Smooth muscle cell (in vitro differentiated cells): ENCODE measurements around the gene WDR90. TPM values are rescaled to one million over a fixed set of nuclear protein-coding genes. Genes with fewer than 3 reads are reported as not detected.
"Not testable (repeated sequence)": the region's sequence is repeated elsewhere in the genome, so short reads cannot be mapped to it uniquely, and the experiment has no call there.

ENCODE experiments used
- DNase-seq: peaks from one replicate; lab custom pipeline; 2025; ENCODE audit not compliant: unreplicated experiment; lab: John Stamatoyannopoulos, UW
- H2AFZ ChIP-seq: fragments of 200-600 bp; sonication (generic); 2 replicates; pipeline ENCODE4 v1.6.0; 2016; ENCODE audit warnings: antibody characterized with exemption, low read depth, mild to moderate bottlenecking
- H3F3A ChIP-seq: fragments of 200-600 bp; sonication (generic); 2 replicates; pipeline ENCODE4 v1.6.0; 2017; ENCODE audit warnings: antibody characterized with exemption, low read depth
- H3K27ac ChIP-seq: fragments of 200-600 bp; sonication (generic); 2 replicates; pipeline ENCODE4 v1.5.1; 2016; ENCODE audit warnings: low read depth, mild to moderate bottlenecking
- H3K27me3 ChIP-seq: fragments of 200-600 bp; sonication (generic); 2 replicates; pipeline ENCODE4 v1.6.1; 2016; ENCODE audit warnings: low read depth, mild to moderate bottlenecking
- H3K36me3 ChIP-seq: fragments of 200-600 bp; sonication (generic); 2 replicates; pipeline ENCODE4 v1.5.1; 2016; ENCODE audit warnings: low read depth
- H3K4me1 ChIP-seq: fragments of 200-600 bp; sonication (generic); 2 replicates; pipeline ENCODE4 v1.5.1; 2016; ENCODE audit warnings: low read depth
- H3K4me2 ChIP-seq: fragments of 200-600 bp; sonication (generic); 2 replicates; pipeline ENCODE4 v1.6.0; 2016; ENCODE audit warnings: mild to moderate bottlenecking
- H3K4me3 ChIP-seq: fragments of 200-600 bp; sonication (generic); 2 replicates; pipeline ENCODE4 v1.5.1; 2016; ENCODE audit warnings: mild to moderate bottlenecking
- H3K79me2 ChIP-seq: fragments of 200-600 bp; sonication (generic); 2 replicates; pipeline ENCODE4 v1.6.0; 2016; ENCODE audit warnings: low read depth, mild to moderate bottlenecking
- H3K9ac ChIP-seq: fragments of 200-600 bp; sonication (generic); 2 replicates; pipeline ENCODE4 v1.6.0; 2016; ENCODE audit warnings: low read depth
- H3K9me3 ChIP-seq: fragments of 200-600 bp; sonication (generic); replicated peaks from 2 replicates; pipeline ENCODE4 v1.5.1; 2016; ENCODE audit warnings: low read depth
- H4K20me1 ChIP-seq: fragments of 200-600 bp; sonication (generic); 2 replicates; pipeline ENCODE4 v1.6.0; 2016; ENCODE audit warnings: low read depth
- WGBS: methylation state at CpG from one replicate; pipeline ENCODE4 v1.1.7; 2016; ENCODE audit warnings: low lambda C conversion rate; 5-methylcytosine and 5-hydroxymethylcytosine counted together
- polyA plus RNA-seq: library from polyadenylated mRNA; unstranded; fragments of >200 nt; fragmentation: Nextera tagmentation; extraction: Ambion mirVana; gene quantifications from 2 replicates; pipeline ENCODE4 v1.2.1, GENCODE V29; 2016
- total RNA-seq: library from RNA; depleted of rRNA; stranded (reverse); fragments of >200 nt; gene quantifications from 2 replicates; pipeline ENCODE4 v1.2.3, GENCODE V29; 2014
- TF ChIP-seq, protein P1 (sequence below): fragments of 200-600 bp; sonication (generic); IDR thresholded peaks from 2 replicates; pipeline ENCODE4 v1.5.1; 2017; ENCODE audit warnings: borderline replicate concordance, mild to moderate bottlenecking, antibody characterized with exemption; ENCODE audit not compliant: insufficient read depth, poor library complexity, severe bottlenecking

WDR90 gene
- total and polyA plus RNA-seq, 2 experiments from 2014 or later: 8.4 to 10.4 TPM

- H3K27me3 ChIP-seq: peaks cover 33% of the 10 kb centered on the region
- peak overlapping the region; percentile 99 for H3K4me3 ChIP-seq
- DNase-seq: no peak
- 90% methylated on average over 26 of the region's 26 CpGs for WGBS
- H3K9ac ChIP-seq: peak overlapping the region; percentile 92
- peak overlapping the region; percentile 67 for H3K27ac ChIP-seq
- H3F3A ChIP-seq: no peaks in the 10 kb centered on the region
- no peaks in the 10 kb centered on the region for H4K20me1 ChIP-seq
- TF ChIP-seq, protein P1, sequence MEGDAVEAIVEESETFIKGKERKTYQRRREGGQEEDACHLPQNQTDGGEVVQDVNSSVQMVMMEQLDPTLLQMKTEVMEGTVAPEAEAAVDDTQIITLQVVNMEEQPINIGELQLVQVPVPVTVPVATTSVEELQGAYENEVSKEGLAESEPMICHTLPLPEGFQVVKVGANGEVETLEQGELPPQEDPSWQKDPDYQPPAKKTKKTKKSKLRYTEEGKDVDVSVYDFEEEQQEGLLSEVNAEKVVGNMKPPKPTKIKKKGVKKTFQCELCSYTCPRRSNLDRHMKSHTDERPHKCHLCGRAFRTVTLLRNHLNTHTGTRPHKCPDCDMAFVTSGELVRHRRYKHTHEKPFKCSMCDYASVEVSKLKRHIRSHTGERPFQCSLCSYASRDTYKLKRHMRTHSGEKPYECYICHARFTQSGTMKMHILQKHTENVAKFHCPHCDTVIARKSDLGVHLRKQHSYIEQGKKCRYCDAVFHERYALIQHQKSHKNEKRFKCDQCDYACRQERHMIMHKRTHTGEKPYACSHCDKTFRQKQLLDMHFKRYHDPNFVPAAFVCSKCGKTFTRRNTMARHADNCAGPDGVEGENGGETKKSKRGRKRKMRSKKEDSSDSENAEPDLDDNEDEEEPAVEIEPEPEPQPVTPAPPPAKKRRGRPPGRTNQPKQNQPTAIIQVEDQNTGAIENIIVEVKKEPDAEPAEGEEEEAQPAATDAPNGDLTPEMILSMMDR: no peak
- H3K4me1 ChIP-seq: peaks cover 6% of the 10 kb centered on the region
- no peaks in the 10 kb centered on the region for H3K36me3 ChIP-seq
- H3K9me3 ChIP-seq: no peaks in the 10 kb centered on the region
- H3K79me2 ChIP-seq: peaks cover 10% of the 10 kb centered on the region
- H3K4me2 ChIP-seq: peak overlapping the region; percentile 100
- H2AFZ ChIP-seq: no peak overlapping the region
Observed at GRCh38 chr16:689175-689897, 40.2 kb downstream of the WDR90 start.

DNA sequence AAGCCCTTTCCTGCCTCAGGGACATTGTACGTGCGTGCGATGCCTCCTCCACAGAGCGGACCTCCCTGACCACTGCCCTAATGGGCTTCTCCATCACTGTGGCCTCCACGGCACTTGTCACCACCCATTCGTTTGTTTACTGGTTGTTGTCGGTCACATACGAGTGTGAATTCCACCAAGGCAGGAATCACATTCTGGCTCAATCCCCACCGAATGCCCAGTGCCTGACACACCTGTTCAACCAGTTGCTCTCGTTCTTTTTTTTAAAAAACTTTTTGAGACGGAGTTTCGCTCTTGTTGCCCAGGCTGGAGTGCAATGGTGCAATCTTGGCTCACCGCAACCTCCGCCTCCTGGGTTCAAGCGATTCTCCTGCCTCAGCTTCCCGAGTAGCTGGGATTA lies 42.1 kb downstream of the WDR90 start:
- not testable (repeated sequence) for H3K4me2 ChIP-seq, DNase-seq, H2AFZ ChIP-seq, H3K9me3 ChIP-seq, H3K36me3 ChIP-seq, H3F3A ChIP-seq, H3K9ac ChIP-seq, H3K27ac ChIP-seq, H4K20me1 ChIP-seq, H3K4me3 ChIP-seq
- Histone ChIP-seq H3K27me3 (peaks cover 50% of the 10 kb centered on the region), H3K4me1 (peaks cover 12% of the 10 kb centered on the region), H3K79me2 (peaks cover 10% of the 10 kb centered on the region)
- WGBS: 92% methylated on average over 16 of the region's 16 CpGs

DNA sequence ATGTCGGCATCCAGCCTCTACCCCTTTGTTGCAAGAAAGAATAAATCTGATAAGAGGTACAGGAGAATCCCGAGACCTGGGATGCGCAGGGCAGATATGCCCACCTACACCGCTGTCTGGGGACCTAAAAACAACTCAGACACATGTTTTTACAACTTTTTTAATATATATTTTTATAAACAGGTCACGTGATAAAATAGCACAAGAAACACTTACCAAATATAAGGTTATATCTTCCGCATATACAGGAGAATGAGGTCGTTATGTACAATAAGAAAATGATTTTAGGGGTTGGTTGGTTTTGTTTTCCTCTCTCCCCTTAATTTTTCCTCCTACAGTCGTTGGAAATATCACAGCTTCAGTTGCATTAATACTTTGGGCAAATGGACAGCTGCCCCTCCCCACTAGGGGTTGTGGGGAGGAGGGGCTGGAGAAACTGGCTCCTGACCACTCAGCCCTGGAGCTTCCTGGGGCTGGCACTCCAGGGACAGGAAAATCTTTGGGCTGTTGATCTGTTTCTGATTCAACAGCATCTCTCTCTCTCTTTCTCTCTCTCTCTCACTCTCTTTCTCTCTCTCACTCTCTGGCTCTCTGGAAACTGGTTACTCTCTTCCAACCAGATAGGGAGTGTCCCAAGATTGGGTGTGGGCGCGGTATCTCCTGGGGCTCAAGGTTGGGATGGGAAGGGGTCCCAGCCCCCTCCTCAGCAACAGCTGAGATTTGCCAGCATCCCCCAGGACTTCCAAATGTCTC lies 43.4 kb downstream of the WDR90 start:
- DNase-seq: no peak
- no peaks in the 10 kb centered on the region for H3F3A ChIP-seq
- no peak overlapping the region for H3K4me2 ChIP-seq
- no peak overlapping the region for H2AFZ ChIP-seq
- peaks cover 10% of the 10 kb centered on the region for H3K79me2 ChIP-seq
- WGBS: 77% methylated on average over 10 of the region's 10 CpGs
- H3K9me3 ChIP-seq: no peaks in the 10 kb centered on the region
- H3K4me3 ChIP-seq: no peak overlapping the region
- H3K9ac ChIP-seq: no peak overlapping the region
- TF ChIP-seq, protein P1: no peak
- peaks cover 12% of the 10 kb centered on the region for H3K4me1 ChIP-seq
- H3K36me3 ChIP-seq: no peaks in the 10 kb centered on the region
- H3K27me3 ChIP-seq: peaks cover 58% of the 10 kb centered on the region
- H3K27ac ChIP-seq: no peak overlapping the region
- no peaks in the 10 kb centered on the region for H4K20me1 ChIP-seq

DNA sequence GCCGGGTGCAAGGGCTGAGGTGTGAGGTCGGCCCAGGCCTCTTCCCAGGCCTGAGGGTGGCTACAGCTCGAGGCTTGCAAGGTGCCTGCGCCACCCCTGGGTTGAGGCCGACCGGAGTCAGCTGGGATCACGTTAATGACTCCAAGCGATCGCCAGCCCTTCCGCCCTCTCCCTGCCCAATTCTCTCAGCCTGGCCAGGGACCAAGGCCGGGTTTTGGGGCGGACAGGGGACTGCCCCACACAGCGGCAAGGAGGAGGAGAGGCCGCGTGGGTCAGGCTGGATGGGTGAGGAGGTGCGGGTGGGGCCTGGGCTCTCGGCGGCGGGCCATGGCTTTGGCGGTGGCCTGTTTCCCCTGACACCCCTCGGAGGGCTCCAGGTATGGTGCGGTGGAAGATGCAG lies 44.2 kb downstream of the WDR90 start:
- no peak overlapping the region for H3K4me2 ChIP-seq
- H3K27ac ChIP-seq: no peak overlapping the region
- WGBS: 57% methylated on average over 19 of the region's 22 CpGs
- no peaks in the 10 kb centered on the region for H3K9me3 ChIP-seq
- no peaks in the 10 kb centered on the region for H4K20me1 ChIP-seq
- H3F3A ChIP-seq: no peaks in the 10 kb centered on the region
- TF ChIP-seq, protein P1: no peak
- H2AFZ ChIP-seq: no peak overlapping the region
- H3K4me3 ChIP-seq: no peak overlapping the region
- no peaks in the 10 kb centered on the region for H3K36me3 ChIP-seq
- H3K27me3 ChIP-seq: peaks cover 62% of the 10 kb centered on the region
- no peak for DNase-seq
- H3K79me2 ChIP-seq: peaks cover 10% of the 10 kb centered on the region
- peaks cover 12% of the 10 kb centered on the region for H3K4me1 ChIP-seq
- H3K9ac ChIP-seq: no peak overlapping the region
